ENCODE data around the gene CD101. TPM values are rescaled to one million over a fixed set of nuclear protein-coding genes. Genes with fewer than 3 reads are reported as not detected.

The CD101 gene
- total RNA-seq, 1 experiment from 2014 or later: not detected

DNA sequence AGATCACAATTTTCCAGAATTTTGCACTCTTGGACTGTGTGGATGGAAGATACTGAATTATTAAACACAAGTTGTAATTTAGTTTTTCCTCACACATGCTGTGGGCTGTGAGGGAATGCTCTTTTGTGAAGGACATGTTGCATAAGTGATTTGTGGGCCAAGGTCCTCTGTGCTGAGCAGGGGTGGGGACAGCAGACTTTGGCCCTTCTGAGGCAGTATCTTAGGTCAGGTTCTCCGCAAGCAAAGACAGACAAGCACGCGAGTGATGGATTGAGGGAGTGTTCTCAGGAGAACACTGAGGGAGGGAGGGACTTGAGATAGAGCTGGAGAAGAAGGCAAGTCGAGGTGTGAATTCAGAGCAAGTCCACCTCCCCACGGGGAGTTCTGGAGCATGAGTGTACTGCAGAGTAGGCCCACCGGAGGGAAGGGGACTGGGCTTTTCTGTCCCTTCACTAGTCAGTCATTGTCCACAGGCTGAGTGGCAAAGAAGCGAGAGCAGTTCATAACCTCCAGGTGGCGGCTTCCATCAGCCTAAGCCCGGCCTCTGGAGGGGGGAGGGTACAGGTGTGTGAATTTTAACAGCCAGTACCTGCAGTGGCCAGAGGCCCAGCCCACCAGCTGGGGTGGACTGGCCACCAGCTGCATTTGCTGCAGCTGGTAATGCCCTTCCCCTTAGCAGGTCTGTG lies 19.1 kb upstream of the CD101 start:
- in situ Hi-C loops (cut with HindIII; ENCODE audit: low pct_unique_long_range_greater_than_20kb, low sequenced_read_pairs): no loop called here
- DNase-seq (ENCODE audit: low read depth, low spot score): no peak

- no peak for DNase-seq (ENCODE audit: low read depth, low spot score)
- in situ Hi-C loops (cut with HindIII; ENCODE audit: low pct_unique_long_range_greater_than_20kb, low sequenced_read_pairs): no loop called here
Observed at GRCh38 chr1:116983112-116983511, 18.4 kb upstream of the CD101 start.

DNA sequence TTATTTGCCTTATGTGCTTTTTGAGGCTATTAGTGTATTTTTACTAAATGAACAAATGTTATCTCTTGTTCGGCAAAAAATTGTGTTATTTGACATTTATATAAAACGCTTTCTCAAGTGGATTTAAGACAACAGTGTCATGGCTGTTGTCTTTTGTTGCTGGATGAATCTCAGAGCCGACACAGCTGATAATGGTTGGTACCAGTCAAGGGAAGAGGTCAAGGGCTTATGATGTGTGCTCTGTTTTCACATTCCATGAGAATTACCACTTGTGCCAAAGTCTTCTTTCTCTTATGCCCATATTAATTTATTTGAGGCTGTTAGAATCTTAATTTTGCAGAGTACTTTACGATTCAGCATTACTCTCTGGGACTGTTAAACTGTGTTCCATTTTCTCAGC lies 17.9 kb upstream of the CD101 start:
- in situ Hi-C loops (cut with HindIII; ENCODE audit: low pct_unique_long_range_greater_than_20kb, low sequenced_read_pairs): no loop called here
- DNase-seq (ENCODE audit: low read depth, low spot score): no peak

DNA sequence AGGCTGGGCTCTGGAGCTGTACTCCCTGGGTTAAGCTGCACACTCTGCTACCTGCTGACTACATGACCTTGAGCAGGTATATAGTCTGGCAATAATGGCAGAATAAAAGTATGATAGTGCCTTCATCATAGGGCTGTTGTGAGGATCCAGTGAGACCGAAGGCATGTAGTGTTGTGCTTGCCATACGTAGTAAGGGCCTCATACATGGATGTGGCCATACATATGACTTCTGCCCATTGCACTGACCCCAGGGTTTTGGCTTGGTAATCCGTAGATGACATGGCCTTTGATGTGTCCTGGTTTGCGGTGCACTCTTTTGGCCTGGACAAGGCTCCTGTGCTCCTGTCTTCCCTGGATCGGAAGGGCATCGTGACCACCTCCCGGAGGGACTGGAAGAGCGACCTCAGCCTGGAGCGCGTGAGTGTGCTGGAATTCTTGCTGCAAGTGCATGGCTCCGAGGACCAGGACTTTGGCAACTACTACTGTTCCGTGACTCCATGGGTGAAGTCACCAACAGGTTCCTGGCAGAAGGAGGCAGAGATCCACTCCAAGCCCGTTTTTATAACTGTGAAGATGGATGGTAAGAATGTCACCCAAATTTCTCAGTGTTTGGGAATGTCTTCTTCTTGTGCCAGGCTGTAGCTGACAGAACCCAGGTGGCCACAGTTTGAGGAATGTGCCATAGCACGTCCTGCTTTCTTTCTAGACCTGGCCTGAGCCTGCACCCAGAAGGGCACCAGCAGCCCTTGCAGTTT lies 17.0 kb upstream of the CD101 start:
- in situ Hi-C loops (cut with HindIII; ENCODE audit: low pct_unique_long_range_greater_than_20kb, low sequenced_read_pairs): no loop called here
- DNase-seq (ENCODE audit: low read depth, low spot score): no peak

- no peak for DNase-seq (ENCODE audit: low read depth, low spot score)
- in situ Hi-C loops (cut with HindIII; ENCODE audit: low pct_unique_long_range_greater_than_20kb, low sequenced_read_pairs): no loop called here
Observed at GRCh38 chr1:116986421-116987255, 14.9 kb upstream of the CD101 start.

DNA sequence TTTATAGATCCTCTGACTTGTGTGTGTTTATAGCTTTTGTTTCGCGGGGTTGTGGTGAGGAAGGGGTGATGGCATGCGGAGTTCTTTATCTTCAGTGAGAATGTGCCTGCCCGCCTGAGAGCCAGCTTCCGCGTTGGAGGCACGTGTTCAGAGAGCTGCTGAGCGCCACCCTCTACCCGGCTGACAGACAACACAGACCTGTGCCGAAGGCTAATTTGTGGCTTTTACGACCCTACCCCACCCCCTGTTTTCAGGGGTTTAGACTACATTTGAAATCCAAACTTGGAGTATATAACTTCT lies 14.4 kb upstream of the CD101 start:
- in situ Hi-C loops (cut with HindIII; ENCODE audit: low pct_unique_long_range_greater_than_20kb, low sequenced_read_pairs): no loop called here
- DNase-seq (ENCODE audit: low read depth, low spot score): no peak

DNA sequence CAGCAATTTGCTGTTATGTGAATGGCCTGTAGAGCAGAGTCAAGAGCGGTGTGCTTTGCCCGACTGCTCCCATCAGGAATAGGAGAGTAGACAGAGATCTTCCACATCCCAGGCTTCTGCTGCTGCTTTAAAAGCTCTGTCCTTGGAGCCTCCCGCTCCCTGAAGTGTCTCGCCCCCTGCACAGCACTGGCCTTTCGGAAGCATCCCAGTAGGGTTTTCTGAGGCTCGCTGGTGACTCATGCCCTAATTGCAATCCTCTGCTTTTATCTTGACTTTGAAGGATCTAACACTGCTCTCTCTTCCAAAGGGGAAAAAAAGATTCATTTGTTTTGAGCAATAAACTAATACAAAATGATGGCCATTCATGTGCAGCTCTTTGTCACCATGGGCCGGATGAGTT lies 13.3 kb upstream of the CD101 start:
- in situ Hi-C loops (cut with HindIII; ENCODE audit: low pct_unique_long_range_greater_than_20kb, low sequenced_read_pairs): no loop called here
- no peak for DNase-seq (ENCODE audit: low read depth, low spot score)

DNA sequence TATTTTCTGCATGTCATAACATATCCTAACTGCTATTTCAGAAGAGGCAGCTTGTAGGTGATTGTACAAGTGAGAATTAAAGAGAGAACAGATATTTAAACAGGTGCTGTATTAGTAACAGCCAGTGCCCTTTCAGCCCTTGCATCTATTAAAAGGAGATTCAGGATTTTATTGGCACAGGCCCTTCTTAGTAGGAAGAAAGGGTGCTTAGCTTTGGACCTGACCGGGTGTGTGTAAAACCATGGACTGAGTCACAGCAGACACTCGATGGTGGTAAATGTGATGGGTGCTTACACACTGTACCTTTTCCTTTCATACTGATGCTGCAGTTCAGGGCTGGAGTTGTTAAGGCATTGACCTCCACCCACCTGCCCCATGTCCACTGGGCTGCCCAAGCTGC lies 12.7 kb upstream of the CD101 start:
- DNase-seq (ENCODE audit: low read depth, low spot score): no peak
- in situ Hi-C loops (cut with HindIII; ENCODE audit: low pct_unique_long_range_greater_than_20kb, low sequenced_read_pairs): no loop called here

DNA sequence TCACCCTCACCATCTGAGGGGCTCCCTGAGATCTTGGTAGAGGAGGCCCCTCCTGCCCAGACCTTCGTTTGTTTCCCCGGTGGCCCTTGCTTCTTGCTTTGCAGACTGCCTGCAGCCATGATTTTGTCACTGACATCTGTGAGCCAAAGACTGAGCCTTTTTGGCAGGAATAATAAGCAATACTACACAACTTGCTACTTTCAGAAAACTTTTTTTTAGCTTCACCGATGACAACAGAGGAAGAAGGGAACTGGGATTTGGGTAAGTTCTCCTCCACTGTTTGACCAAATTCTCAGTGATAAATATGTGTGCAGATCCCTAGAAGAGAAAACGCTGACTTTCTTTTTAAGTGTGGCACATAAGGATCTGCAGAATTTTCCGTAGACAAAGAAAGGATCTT lies 11.7 kb upstream of the CD101 start:
- in situ Hi-C loops (cut with HindIII; ENCODE audit: low pct_unique_long_range_greater_than_20kb, low sequenced_read_pairs): no loop called here
- no peak for DNase-seq (ENCODE audit: low read depth, low spot score)

GRCh38 chr1:116990612-116991151 lies 10.9 kb upstream of the CD101 start:
- DNase-seq (ENCODE audit: low read depth, low spot score): peak; percentile 13
- in situ Hi-C loops (cut with HindIII; ENCODE audit: low pct_unique_long_range_greater_than_20kb, low sequenced_read_pairs): no loop called here

DNA sequence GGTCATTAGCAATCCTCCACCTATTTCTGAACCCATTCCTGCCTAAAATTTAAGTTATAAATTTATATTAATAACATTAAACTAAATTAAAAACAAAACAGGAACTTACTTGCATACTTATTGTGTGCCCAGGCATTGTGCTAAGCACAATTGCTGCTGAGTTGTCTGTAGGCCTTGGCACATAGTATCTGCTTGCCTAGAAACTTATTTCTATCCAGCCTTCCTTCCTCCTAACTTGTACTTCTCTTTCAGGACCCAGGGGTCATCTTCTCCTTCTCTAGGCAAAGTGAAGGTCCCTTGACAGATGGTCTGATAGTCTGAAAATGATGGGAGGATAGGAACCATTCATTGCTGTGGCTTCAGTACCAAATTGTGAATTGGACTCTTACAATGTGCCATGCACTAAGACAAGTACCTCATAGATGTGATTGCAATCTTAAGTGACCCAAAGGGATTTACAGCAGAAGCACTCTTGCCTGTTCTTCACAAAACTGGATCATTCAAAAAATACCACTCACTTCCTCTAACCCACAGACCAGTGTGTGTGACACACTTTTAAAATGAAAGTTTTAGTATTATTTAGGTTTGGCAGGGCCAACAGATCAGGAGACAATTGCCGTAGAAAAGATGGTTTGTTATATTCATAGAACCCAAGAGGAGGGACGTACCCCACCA lies 10.3 kb upstream of the CD101 start:
- in situ Hi-C loops (cut with HindIII; ENCODE audit: low pct_unique_long_range_greater_than_20kb, low sequenced_read_pairs): no loop called here
- no peak for DNase-seq (ENCODE audit: low read depth, low spot score)

DNA sequence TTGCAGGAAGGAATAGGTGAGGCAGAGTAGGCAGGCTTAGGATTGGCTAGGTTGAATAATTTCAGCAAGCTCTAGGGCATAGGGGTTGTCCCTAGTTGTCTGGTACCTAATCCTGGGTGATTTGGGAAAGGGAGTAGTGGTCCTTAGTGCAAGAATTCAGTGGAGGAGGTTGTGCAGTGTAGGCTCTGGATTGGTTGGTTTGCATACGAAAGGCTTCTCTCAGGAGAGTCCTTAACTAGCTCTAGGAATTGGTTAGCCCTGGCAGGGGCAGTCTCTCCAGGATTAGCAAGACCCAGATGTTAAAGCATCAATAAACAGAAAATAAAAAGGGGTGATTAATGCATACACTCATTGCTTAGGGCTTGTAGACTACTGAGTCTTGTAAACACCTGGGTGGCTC lies 9.6 kb upstream of the CD101 start:
- in situ Hi-C loops (cut with HindIII; ENCODE audit: low pct_unique_long_range_greater_than_20kb, low sequenced_read_pairs): no loop called here
- DNase-seq (ENCODE audit: low read depth, low spot score): no peak

DNA sequence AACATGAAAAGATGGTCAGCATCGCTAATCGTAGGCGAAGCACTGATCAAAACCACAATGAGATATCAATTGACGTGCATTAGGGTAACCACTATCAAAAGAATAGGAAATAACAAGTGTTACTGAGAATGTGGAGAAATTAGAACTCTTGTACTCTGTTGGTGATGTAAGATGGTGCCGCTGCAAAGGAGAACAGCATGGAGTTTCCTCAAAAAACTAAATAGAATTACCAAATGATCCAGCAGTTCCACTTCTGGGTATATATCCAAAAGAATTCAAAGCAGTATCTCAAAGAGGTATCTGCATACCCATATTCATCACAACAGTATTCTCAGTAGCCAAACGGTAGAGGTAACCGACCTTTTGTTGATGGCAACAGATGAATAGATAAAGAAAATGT lies 8.3 kb upstream of the CD101 start:
- no peak for DNase-seq (ENCODE audit: low read depth, low spot score)
- in situ Hi-C loops (cut with HindIII; ENCODE audit: low pct_unique_long_range_greater_than_20kb, low sequenced_read_pairs): no loop called here

- DNase-seq (ENCODE audit: low read depth, low spot score): no peak
Observed at GRCh38 chr1:116994411-116994810, 7.1 kb upstream of the CD101 start.

DNA sequence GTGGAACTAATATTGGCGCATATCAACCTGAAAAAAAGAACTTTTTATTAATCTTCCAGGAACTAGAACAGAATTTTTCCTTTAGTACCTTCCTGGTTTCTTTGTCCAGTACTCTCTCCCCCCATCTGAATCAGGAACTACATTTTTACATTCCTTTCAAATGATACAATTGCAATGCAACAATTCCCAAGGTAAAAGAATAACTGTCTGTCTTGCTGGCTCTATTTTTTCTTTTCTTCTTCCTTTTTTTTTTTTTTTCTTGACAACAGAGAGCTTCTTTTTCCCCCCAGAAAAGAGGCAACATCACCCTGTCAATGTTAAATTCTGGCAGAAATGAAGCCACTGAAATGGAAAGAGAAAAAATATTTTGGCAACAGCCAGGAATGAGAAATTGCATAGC lies 4.5 kb upstream of the CD101 start:
- no peak for DNase-seq (ENCODE audit: low read depth, low spot score)
- in situ Hi-C loops (cut with HindIII; ENCODE audit: low pct_unique_long_range_greater_than_20kb, low sequenced_read_pairs): no loop called here

More at GRCh38 chr1:116994411-116994810, 7.1 kb upstream of the CD101 start:
- in situ Hi-C loops (cut with HindIII; ENCODE audit: low pct_unique_long_range_greater_than_20kb, low sequenced_read_pairs): no loop called here

- in situ Hi-C loops (cut with HindIII; ENCODE audit: low pct_unique_long_range_greater_than_20kb, low sequenced_read_pairs): no loop called here
- DNase-seq (ENCODE audit: low read depth, low spot score): no peak
Observed at GRCh38 chr1:116997636-116998035, 3.9 kb upstream of the CD101 start.

GRCh38 chr1:116999596-116999995 lies 2.0 kb upstream of the CD101 start:
- no peak for DNase-seq (ENCODE audit: low read depth, low spot score)
- in situ Hi-C loops (cut with HindIII; ENCODE audit: low pct_unique_long_range_greater_than_20kb, low sequenced_read_pairs): no loop called here

- in situ Hi-C loops (cut with HindIII; ENCODE audit: low pct_unique_long_range_greater_than_20kb, low sequenced_read_pairs): no loop called here
- no peak for DNase-seq (ENCODE audit: low read depth, low spot score)
Observed at GRCh38 chr1:117000142-117000541, 1.4 kb upstream of the CD101 start.

Measured in SK-MEL-5 (cell line).